Neural cell (in vitro differentiated cells): Measurements from ENCODE around the gene RNF125. TPM values are rescaled to one million over a fixed set of nuclear protein-coding genes. Genes with fewer than 3 reads are reported as not detected.

Experiments
- H2AFZ ChIP-seq: fragments of 200-600, 300-800 bp; sonication (generic), shearing (Covaris generic); 2 replicates; pipeline ENCODE4 v1.6.0; 2014; ENCODE audit warnings: low read depth, mild to moderate bottlenecking, antibody characterized with exemption, low read length, moderate library complexity
- H3F3A ChIP-seq: fragments of 200-600 bp; shearing (Covaris generic); 2 replicates; pipeline ENCODE4 v1.6.1; 2016; ENCODE audit warnings: mild to moderate bottlenecking, moderate library complexity, mixed read lengths, antibody characterized with exemption, low read length; ENCODE audit not compliant: insufficient read depth, poor library complexity, severe bottlenecking
- H3K27ac ChIP-seq: fragments of 200-600, 300-800 bp; sonication (generic), shearing (Covaris generic); 2 replicates; pipeline ENCODE4 v1.5.1; 2014; ENCODE audit warnings: mild to moderate bottlenecking, low read length, moderate library complexity
- H3K27me3 ChIP-seq: fragments of 300-800, 200-600 bp; sonication (generic), shearing (Covaris generic); 2 replicates; pipeline ENCODE4 v1.6.0; 2014; ENCODE audit warnings: mild to moderate bottlenecking, low read depth, low read length, moderate library complexity; ENCODE audit not compliant: insufficient read depth
- H3K36me3 ChIP-seq: fragments of 300-800, 200-600 bp; sonication (generic), shearing (Covaris generic); 2 replicates; pipeline ENCODE4 v1.5.1; 2014; ENCODE audit warnings: mild to moderate bottlenecking, antibody characterized with exemption, low read length, moderate library complexity; ENCODE audit not compliant: insufficient read depth
- H3K4me2 ChIP-seq: fragments of 300-800, 200-600 bp; sonication (generic), shearing (Covaris generic); 2 replicates; pipeline ENCODE4 v1.6.0; 2014; ENCODE audit warnings: mild to moderate bottlenecking, low read length
- H3K4me3 ChIP-seq: fragments of 300-800, 200-600 bp; sonication (generic), shearing (Covaris generic); 2 replicates; pipeline ENCODE4 v1.5.1; 2014; ENCODE audit warnings: mild to moderate bottlenecking, low read length, moderate library complexity
- H3K79me2 ChIP-seq: fragments of 200-600 bp; shearing (Covaris generic); replicated peaks from 2 replicates; pipeline ENCODE4 v1.6.0; 2014; ENCODE audit warnings: mild to moderate bottlenecking, low read length, moderate library complexity; ENCODE audit not compliant: insufficient read depth
- H3K9ac ChIP-seq: fragments of 300-800, 200-600 bp; sonication (generic), shearing (Covaris generic); 2 replicates; pipeline ENCODE4 v1.6.1; 2016; ENCODE audit warnings: mild to moderate bottlenecking, low read length, mixed read lengths
- H3K9me2 ChIP-seq: fragments of 200-600 bp; shearing (Covaris generic); 2 replicates; pipeline ENCODE4 v1.6.1; 2016; ENCODE audit warnings: mild to moderate bottlenecking, low read length, mixed read lengths; ENCODE audit not compliant: insufficient read depth
- H3K9me3 ChIP-seq: fragments of 200-600, 300-800 bp; sonication (generic), shearing (Covaris generic); 2 replicates; pipeline ENCODE4 v1.6.1; 2016; ENCODE audit warnings: mild to moderate bottlenecking, mixed run types, low read length, moderate library complexity, mixed read lengths
- H4K20me1 ChIP-seq: fragments of 200-600 bp; shearing (Covaris generic); 2 replicates; pipeline ENCODE4 v1.6.1; 2016; ENCODE audit warnings: mild to moderate bottlenecking, mixed run types; ENCODE audit not compliant: insufficient read depth
- CTCF ChIP-seq: fragments of 450-650 bp; IDR thresholded peaks from 2 replicates; pipeline ENCODE4 v1.5.1; 2014; ENCODE audit warnings: antibody characterized with exemption, mild to moderate bottlenecking, moderate library complexity; ENCODE audit not compliant: poor library complexity, severe bottlenecking
- EP300 ChIP-seq: fragments of 450-650 bp; conservative IDR thresholded peaks from 2 replicates; pipeline ENCODE4 v1.6.1; 2014; ENCODE audit warnings: antibody characterized with exemption, mild to moderate bottlenecking, moderate library complexity; ENCODE audit not compliant: poor library complexity, severe bottlenecking
- EZH2 ChIP-seq: fragments of 200-600, 300-800 bp; shearing (Covaris generic), sonication (generic); IDR thresholded peaks from 2 replicates; pipeline ENCODE4 v1.6.1; 2014; ENCODE audit warnings: antibody characterized with exemption, low read length, borderline replicate concordance, mild to moderate bottlenecking; ENCODE audit not compliant: insufficient read depth, poor library complexity, severe bottlenecking
- MXI1 ChIP-seq: fragments of 450-650 bp; conservative IDR thresholded peaks from 2 replicates; pipeline ENCODE4 v1.6.1; 2014; ENCODE audit warnings: antibody characterized with exemption, mild to moderate bottlenecking; ENCODE audit not compliant: poor library complexity, severe bottlenecking
- POLR2AphosphoS5 ChIP-seq: IDR thresholded peaks from 2 replicates; pipeline ENCODE4 v1.6.1; 2012
- RAD21 ChIP-seq: fragments of 450-650 bp; conservative IDR thresholded peaks from 2 replicates; pipeline ENCODE4 v1.6.1; 2014; ENCODE audit warnings: antibody characterized with exemption, mild to moderate bottlenecking, moderate library complexity
- REST ChIP-seq: IDR thresholded peaks from 2 replicates; pipeline ENCODE4 v1.6.1; 2012; ENCODE audit warnings: borderline replicate concordance
- SMC3 ChIP-seq: fragments of 450-650 bp; conservative IDR thresholded peaks from 2 replicates; pipeline ENCODE4 v1.6.1; 2014; ENCODE audit warnings: antibody characterized with exemption, mild to moderate bottlenecking, moderate library complexity; ENCODE audit not compliant: poor library complexity
- TAF1 ChIP-seq: IDR thresholded peaks from 2 replicates; pipeline ENCODE4 v1.6.1; 2012; ENCODE audit warnings: low read depth
- polyA plus RNA-seq: library from polyadenylated mRNA; depleted of rRNA; stranded (reverse); fragments of >200 nt; gene quantifications from 2 replicates; pipeline ENCODE4 v1.2.3, GENCODE V29; 2014

Gene RNF125
- polyA plus RNA-seq, 1 donor from 2014 or later: 0.04 TPM

- no peak for TF ChIP-seq TAF1
- TF ChIP-seq RAD21: no peak
- no peak for TF ChIP-seq EZH2
- TF ChIP-seq EP300: no peak
- no peak for TF ChIP-seq SMC3
- TF ChIP-seq POLR2AphosphoS5: no peak
- TF ChIP-seq MXI1: no peak
- no peak for TF ChIP-seq REST
- TF ChIP-seq CTCF: no peak
- no peaks in the 10 kb centered on the region for H3K27me3 ChIP-seq
- no peaks in the 10 kb centered on the region for H3K9me2 ChIP-seq
- H4K20me1 ChIP-seq: no peaks in the 10 kb centered on the region
- H3K9me3 ChIP-seq: no peaks in the 10 kb centered on the region
- no peak overlapping the region for H3K4me3 ChIP-seq
- no peaks in the 10 kb centered on the region for H3K79me2 ChIP-seq
- no peak overlapping the region for H3K4me2 ChIP-seq
- no peak overlapping the region for H3K9ac ChIP-seq
- no peak overlapping the region for H2AFZ ChIP-seq
- H3K36me3 ChIP-seq: no peaks in the 10 kb centered on the region
- no peaks in the 10 kb centered on the region for H3F3A ChIP-seq
- no peak overlapping the region for H3K27ac ChIP-seq
These were observed 39.1 kb downstream of the RNF125 start for GRCh38 chr18:32057624-32058165.

- no peaks in the 10 kb centered on the region for H3K79me2 ChIP-seq
- H3K4me2 ChIP-seq: no peak overlapping the region
- no peaks in the 10 kb centered on the region for H3K27me3 ChIP-seq
- H2AFZ ChIP-seq: no peak overlapping the region
- H3F3A ChIP-seq: no peaks in the 10 kb centered on the region
- H3K4me3 ChIP-seq: no peak overlapping the region
- no peak overlapping the region for H3K27ac ChIP-seq
- no peaks in the 10 kb centered on the region for H3K9me2 ChIP-seq
- no peaks in the 10 kb centered on the region for H3K36me3 ChIP-seq
- H4K20me1 ChIP-seq: no peaks in the 10 kb centered on the region
- no peaks in the 10 kb centered on the region for H3K9me3 ChIP-seq
- TF ChIP-seq EZH2 (no peak), TAF1 (no peak), RAD21 (no peak), SMC3 (no peak), POLR2AphosphoS5 (no peak), MXI1 (no peak), REST (no peak), CTCF (no peak), EP300 (no peak)
- no peak overlapping the region for H3K9ac ChIP-seq
These were observed 41.4 kb downstream of the RNF125 start for GRCh38 chr18:32060026-32060425.
